HG03045 (cell line): ENCODE data around the gene CENPB.

Experiments used
- ATAC-seq: cut with Tn5 transposase; IDR thresholded peaks from one replicate; pipeline ENCODE4 v1.9.1; 2021; ENCODE audit warnings: mild to moderate bottlenecking, moderate library complexity; ENCODE audit not compliant: unreplicated experiment

CENPB gene

GRCh38 chr20:3767427-3768341, 18.9 kb downstream of the CENPB start, which contains the start of gene ADISSP:
Gene ADISSP (minus strand): TSS chr20:3767753. CDS start chr20:3760100, 7,653 bp downstream.
- peak; percentile 94 for ATAC-seq

- peak; percentile 1 for ATAC-seq
Observed at GRCh38 chr20:3767110-3767426, 19.5 kb downstream of the CENPB start.

GRCh38 chr20:3766422-3767109, 20.0 kb downstream of the CENPB start:
- ATAC-seq = no peak

GRCh38 chr20:3765171-3765882, 21.2 kb downstream of the CENPB start:
- no peak for ATAC-seq

GRCh38 chr20:3764659-3765058, 21.9 kb downstream of the CENPB start:
- ATAC-seq = no peak

- ATAC-seq = no peak
Observed at GRCh38 chr20:3763671-3764601, 22.6 kb downstream of the CENPB start.

GRCh38 chr20:3760655-3761348, 25.7 kb downstream of the CENPB start:
- ATAC-seq = no peak

GRCh38 chr20:3759884-3760283, 26.7 kb downstream of the CENPB start:
- no peak for ATAC-seq

GRCh38 chr20:3759316-3759823, 27.2 kb downstream of the CENPB start:
- ATAC-seq = no peak

- ATAC-seq = no peak
Observed at GRCh38 chr20:3758566-3758965, 28.0 kb downstream of the CENPB start.

- ATAC-seq = no peak
Observed at GRCh38 chr20:3757268-3757667, 29.3 kb downstream of the CENPB start.

- ATAC-seq = no peak
Observed at GRCh38 chr20:3755814-3756480, 30.6 kb downstream of the CENPB start.

GRCh38 chr20:3755269-3755668, 31.3 kb downstream of the CENPB start:
- no peak for ATAC-seq

GRCh38 chr20:3754276-3754630, 32.3 kb downstream of the CENPB start:
- no peak for ATAC-seq

GRCh38 chr20:3753501-3754275, 32.9 kb downstream of the CENPB start:
- ATAC-seq = no peak

- ATAC-seq = no peak
Observed at GRCh38 chr20:3753098-3753497, 33.4 kb downstream of the CENPB start.

GRCh38 chr20:3752386-3752759, 34.2 kb downstream of the CENPB start:
- ATAC-seq = no peak

GRCh38 chr20:3751675-3752385, 34.7 kb downstream of the CENPB start:
- ATAC-seq = no peak
